Liver (tissue), 9 donors: ENCODE data around the gene TOR1AIP2. TPM values are rescaled to one million over a fixed set of nuclear protein-coding genes. Genes with fewer than 3 reads are reported as not detected.

Source experiments
- DNase-seq: peaks from one replicate; pipeline ENCODE4 v3.0.0-alpha.2; 2017; ENCODE audit warnings: low spot score
- H3K27ac ChIP-seq, 2 donors: one replicate each; pipeline ENCODE4 v1.7.0; 2013; ENCODE audit warnings: inconsistent platforms in 2 of 2, low read length in 2 of 2, control low read depth in 1 of 2, low read depth in 1 of 2, mild to moderate bottlenecking in 1 of 2
- H3K27me3 ChIP-seq, 4 donors: one replicate each; pipeline versions ENCODE4 v1.6.1 to v1.7.0; 2013; ENCODE audit warnings: low read length in 3 of 4, inconsistent platforms in 1 of 4, mild to moderate bottlenecking in 1 of 4, moderate library complexity in 1 of 4; ENCODE audit not compliant: control insufficient read depth in 4 of 4, insufficient read depth in 4 of 4
- H3K36me3 ChIP-seq, 4 donors: one replicate each; pipeline versions ENCODE4 v1.6.1 to v1.7.0; 2013; ENCODE audit warnings: low read length in 3 of 4, mild to moderate bottlenecking in 3 of 4, low read depth in 1 of 4, moderate library complexity in 1 of 4; ENCODE audit not compliant: control insufficient read depth in 4 of 4, insufficient read depth in 3 of 4
- H3K4me1 ChIP-seq, 4 donors: one replicate each; pipeline versions ENCODE4 v1.6.1 to v1.7.0; 2013; ENCODE audit warnings: low read length in 3 of 4, mild to moderate bottlenecking in 3 of 4, moderate library complexity in 1 of 4; ENCODE audit not compliant: control insufficient read depth in 4 of 4, insufficient read depth in 4 of 4
- H3K4me3 ChIP-seq, 3 donors: one replicate each; pipeline versions ENCODE4 v1.6.1 to v1.7.0; 2013; ENCODE audit warnings: low read length in 3 of 3, control low read depth in 1 of 3, low read depth in 1 of 3, mild to moderate bottlenecking in 1 of 3
- H3K9ac ChIP-seq, 2 donors: one replicate each; pipeline ENCODE4 v1.7.0; 2013; ENCODE audit warnings: low read length in 2 of 2, mild to moderate bottlenecking in 2 of 2, moderate library complexity in 2 of 2, control low read depth in 1 of 2, low read depth in 1 of 2
- H3K9me3 ChIP-seq, 4 donors: one replicate each; pipeline versions ENCODE4 v1.6.1 to v1.7.0; 2013; ENCODE audit warnings: low read length in 3 of 4; ENCODE audit not compliant: control insufficient read depth in 4 of 4
- EGR1 ChIP-seq, 2 donors: IDR thresholded peaks; 2 replicates each; pipeline ENCODE4 v1.6.1; 2016 to 2018; ENCODE audit warnings: antibody characterized with exemption in 2 of 2, low read depth in 2 of 2
- FOXA1 ChIP-seq: IDR thresholded peaks from 2 replicates; pipeline ENCODE4 v1.6.1; 2016; ENCODE audit warnings: antibody characterized with exemption
- FOXA2 ChIP-seq: IDR thresholded peaks from 2 replicates; pipeline ENCODE4 v1.6.1; 2016; ENCODE audit warnings: antibody characterized with exemption
- GABPA ChIP-seq, 2 donors: IDR thresholded peaks in 1 of 2; conservative IDR thresholded peaks in 1 of 2; 2 replicates each; pipeline ENCODE4 v1.6.1; 2016; ENCODE audit warnings: antibody characterized with exemption in 2 of 2, mild to moderate bottlenecking in 1 of 2, moderate library complexity in 1 of 2
- HNF4A ChIP-seq, 2 donors: conservative IDR thresholded peaks; 2 replicates each; pipeline ENCODE4 v1.6.1; 2016; ENCODE audit warnings: antibody characterized with exemption in 2 of 2, mild to moderate bottlenecking in 2 of 2
- JUND ChIP-seq, 2 donors: IDR thresholded peaks; 2 replicates each; pipeline ENCODE4 v1.6.1; 2016; ENCODE audit warnings: antibody characterized with exemption in 2 of 2
- NR2F2 ChIP-seq: IDR thresholded peaks from 2 replicates; pipeline ENCODE4 v1.6.1; 2016; ENCODE audit warnings: antibody characterized with exemption
- RXRA ChIP-seq, 2 donors: IDR thresholded peaks; 2 replicates each; pipeline ENCODE4 v1.6.1; 2017 to 2018; ENCODE audit warnings: antibody characterized with exemption in 2 of 2, mild to moderate bottlenecking in 1 of 2
- SP1 ChIP-seq: IDR thresholded peaks from 2 replicates; pipeline ENCODE4 v1.6.1; 2018; ENCODE audit warnings: antibody characterized with exemption, mild to moderate bottlenecking
- YY1 ChIP-seq: IDR thresholded peaks from 2 replicates; pipeline ENCODE4 v1.6.1; 2016; ENCODE audit warnings: antibody characterized with exemption, mild to moderate bottlenecking
- WGBS: extraction: QIAGEN DNeasy Blood & Tissue Kit; methylation state at CpG from one replicate; pipeline ENCODE4 v1.1.7; 2013; 5-methylcytosine and 5-hydroxymethylcytosine counted together
- polyA plus RNA-seq, 2 donors: library from polyadenylated mRNA; stranded (reverse) in 1 of 2; unstranded in 1 of 2; fragments of 200-250 nt in 1 of 2; fragments of >200 nt in 1 of 2; fragmentation: Nextera tagmentation in 1 of 2; extraction: Ambion mirVana in 1 of 2; gene quantifications; one replicate each; pipeline versions ENCODE4 v1.2.1 to v1.2.3, GENCODE V29; 2013 to 2015
- total RNA-seq, 2 donors: library from RNA; depleted of rRNA; stranded (reverse); fragments of >200 nt; gene quantifications; one replicate each; pipeline ENCODE4 v1.2.3, GENCODE V29; 2014
- TF ChIP-seq, protein P1 (sequence below): IDR thresholded peaks from 2 replicates; pipeline ENCODE4 v1.6.1; 2016; ENCODE audit warnings: antibody characterized with exemption
- TF ChIP-seq, protein P2 (sequence below): IDR thresholded peaks from 2 replicates; pipeline ENCODE4 v1.6.1; 2016; ENCODE audit warnings: antibody characterized with exemption
- donor health status: healthy.
- donor health status: healthy.
- donor health status: healthy.
- donor health status: healthy.
- donor health status: healthy.

TOR1AIP2 gene
- total and polyA plus RNA-seq, 4 donors, result 12.7 to 124 (median 38.6) TPM

DNA sequence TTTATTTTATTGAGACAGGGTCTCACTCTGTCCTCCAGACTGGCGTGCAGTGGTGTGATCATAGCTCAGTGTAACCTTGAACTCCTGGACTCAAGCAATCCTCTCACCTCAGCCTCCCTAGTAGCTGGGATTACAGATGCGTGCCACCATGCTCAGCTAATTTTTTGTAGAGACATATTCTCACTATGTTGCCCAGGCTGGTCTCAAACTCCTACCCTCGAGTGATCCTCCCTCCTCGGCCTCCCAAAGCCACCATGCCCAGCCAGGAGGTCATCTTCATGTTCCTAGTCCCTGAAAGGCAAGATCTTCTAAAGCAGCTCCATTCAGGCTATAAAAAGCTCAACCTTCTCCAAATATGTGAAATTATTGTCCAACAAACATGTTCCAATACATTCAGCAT is 53.9 kb downstream of the TOR1AIP2 start:
- DNase-seq, result no peak
- H3K27ac ChIP-seq, result no peak overlapping the region
- TF ChIP-seq FOXA2 (no peak), HNF4A (conservative IDR thresholded peaks at IDR 0.05) (no peak), FOXA1 (no peak), JUND (IDR thresholded peaks at IDR 0.05) (no peak)
- no peaks in the 10 kb centered on the region for H3K27me3 ChIP-seq
- no peaks in the 10 kb centered on the region for H3K36me3 ChIP-seq
- H3K4me1 ChIP-seq, result no peaks in the 10 kb centered on the region
- H3K9me3 ChIP-seq, result no peaks in the 10 kb centered on the region
- 91% methylated on average over 4 of the region's 4 CpGs for WGBS
- no peak overlapping the region for H3K9ac ChIP-seq
- no peak overlapping the region for H3K4me3 ChIP-seq

DNA sequence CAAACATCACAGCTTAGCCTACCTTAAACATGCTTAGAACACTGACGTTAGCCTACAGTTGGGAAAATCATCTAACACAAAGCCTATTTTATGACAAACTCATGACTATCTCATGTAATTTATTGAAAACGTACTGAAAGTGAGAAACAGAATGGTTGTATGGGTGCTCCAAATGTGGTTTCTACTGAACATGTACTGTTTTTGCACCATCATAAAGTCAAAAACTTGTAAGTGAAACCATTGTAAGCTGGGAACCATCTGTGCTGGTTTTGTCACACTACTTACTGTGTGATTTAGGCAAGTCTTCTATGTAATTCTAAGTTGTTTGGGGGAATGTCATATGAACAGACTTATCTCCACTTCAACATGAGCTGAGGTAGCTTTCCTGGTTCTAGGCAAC is 55.5 kb downstream of the TOR1AIP2 start:
- no peak for TF ChIP-seq YY1
- TF ChIP-seq, protein P1, sequence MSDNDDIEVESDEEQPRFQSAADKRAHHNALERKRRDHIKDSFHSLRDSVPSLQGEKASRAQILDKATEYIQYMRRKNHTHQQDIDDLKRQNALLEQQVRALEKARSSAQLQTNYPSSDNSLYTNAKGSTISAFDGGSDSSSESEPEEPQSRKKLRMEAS, result no peak
- TF ChIP-seq GABPA (IDR thresholded peaks at IDR 0.05 in 1 of 2, conservative IDR thresholded peaks at IDR 0.05 in 1 of 2), result no peak
- no peak for TF ChIP-seq FOXA1
- TF ChIP-seq SP1, result no peak
- TF ChIP-seq RXRA (IDR thresholded peaks at IDR 0.05), result no peak
- no peak for TF ChIP-seq HNF4A (conservative IDR thresholded peaks at IDR 0.05)
- TF ChIP-seq, protein P2, sequence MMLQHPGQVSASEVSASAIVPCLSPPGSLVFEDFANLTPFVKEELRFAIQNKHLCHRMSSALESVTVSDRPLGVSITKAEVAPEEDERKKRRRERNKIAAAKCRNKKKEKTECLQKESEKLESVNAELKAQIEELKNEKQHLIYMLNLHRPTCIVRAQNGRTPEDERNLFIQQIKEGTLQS, result no peak
- H3K4me3 ChIP-seq, result no peak overlapping the region
- DNase-seq, result no peak
- H3K27me3 ChIP-seq, result no peaks in the 10 kb centered on the region
- H3K36me3 ChIP-seq, result no peaks in the 10 kb centered on the region
- H3K27ac ChIP-seq, result no peak overlapping the region
- WGBS, result 83% methylated on average over 2 of the region's 2 CpGs
- H3K9ac ChIP-seq, result no peak overlapping the region
- no peaks in the 10 kb centered on the region for H3K9me3 ChIP-seq
- H3K4me1 ChIP-seq, result no peaks in the 10 kb centered on the region

DNA sequence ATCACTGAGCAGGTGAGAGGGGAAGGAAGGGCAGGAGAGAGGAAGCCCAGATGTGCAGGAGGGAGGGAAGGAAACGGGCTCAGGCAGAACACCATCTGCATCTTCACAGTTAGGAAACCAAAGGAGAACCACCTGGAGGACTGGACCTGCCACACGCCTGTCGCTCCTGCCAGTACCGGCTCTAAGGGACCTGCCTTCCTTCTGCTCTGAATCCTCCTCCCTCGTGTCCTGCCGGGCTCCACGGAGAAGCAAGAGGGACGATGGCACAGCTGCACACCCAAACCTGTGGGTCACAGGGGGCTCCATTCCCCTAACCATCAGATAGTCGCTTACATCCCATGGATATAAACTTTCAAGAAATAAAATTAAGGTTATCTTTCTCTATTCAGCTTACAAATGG is 56.1 kb downstream of the TOR1AIP2 start:
- H3K36me3 ChIP-seq, result no peaks in the 10 kb centered on the region
- no peak overlapping the region for H3K27ac ChIP-seq
- H3K27me3 ChIP-seq, result no peaks in the 10 kb centered on the region

DNA sequence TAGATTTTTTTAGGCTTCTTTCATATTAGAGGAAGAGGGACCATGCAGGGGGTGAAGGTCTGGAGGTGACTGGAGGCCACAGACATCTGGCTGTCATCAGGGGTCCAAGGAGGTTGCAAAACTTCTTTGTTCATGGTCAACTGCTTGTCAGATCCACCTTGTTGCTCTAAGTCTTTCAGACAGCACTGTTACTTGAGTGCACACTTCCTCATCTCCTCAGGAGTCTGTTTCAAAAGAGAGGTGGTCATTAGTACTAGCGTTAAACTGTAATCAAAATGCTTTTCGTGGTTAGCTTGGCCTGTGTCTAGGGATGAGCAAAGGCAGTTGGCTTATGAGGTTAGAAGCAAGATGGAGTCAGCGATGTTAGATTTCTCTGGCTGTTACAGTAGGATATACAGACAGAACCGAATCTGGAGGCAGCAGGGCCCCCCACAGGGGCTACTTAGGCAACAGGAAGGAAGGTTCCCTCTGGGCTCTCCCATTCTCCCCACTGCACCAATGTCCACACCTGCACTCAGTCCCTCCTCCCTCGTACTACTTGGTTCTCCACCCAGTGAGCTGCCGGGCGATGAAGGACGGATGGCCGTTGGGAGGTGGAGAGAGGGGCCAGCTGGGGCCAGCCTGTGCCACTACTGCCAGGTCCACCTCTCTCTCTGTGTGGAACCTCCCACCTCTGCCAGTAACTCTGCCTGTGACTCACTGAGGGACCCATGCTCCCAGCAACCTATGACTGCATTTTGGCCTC is 57.2 kb downstream of the TOR1AIP2 start:
- no peak overlapping the region for H3K9ac ChIP-seq
- TF ChIP-seq NR2F2, result no peak
- no peak overlapping the region for H3K27ac ChIP-seq
- H3K4me3 ChIP-seq, result no peak overlapping the region
- DNase-seq, result no peak
- H3K27me3 ChIP-seq, result no peaks in the 10 kb centered on the region
- H3K9me3 ChIP-seq, result no peaks in the 10 kb centered on the region
- WGBS, result 83% methylated on average over 9 of the region's 9 CpGs
- H3K4me1 ChIP-seq, result peaks cover 0 to 3% (median under 1%) of the 10 kb centered on the region in 4 donors
- no peaks in the 10 kb centered on the region for H3K36me3 ChIP-seq

More for the DNA sequence above, 56.1 kb downstream of the TOR1AIP2 start:
- H3K9me3 ChIP-seq, result no peaks in the 10 kb centered on the region
- DNase-seq, result no peak
- H3K4me3 ChIP-seq, result no peak overlapping the region
- no peaks in the 10 kb centered on the region for H3K4me1 ChIP-seq
- no peak for TF ChIP-seq FOXA1
- TF ChIP-seq, protein P1, result no peak
- no peak for TF ChIP-seq SP1
- TF ChIP-seq EGR1 (IDR thresholded peaks at IDR 0.05; ENCODE audit: low read depth in 2 of 2), result no peak
- no peak for TF ChIP-seq NR2F2
- no peak for TF ChIP-seq JUND (IDR thresholded peaks at IDR 0.05)
- H3K9ac ChIP-seq, result no peak overlapping the region
- 79% methylated on average over 9 of the region's 9 CpGs for WGBS
